HG03469 (cell line): ENCODE measurements around the gene SGCA.

Experiments
- ATAC-seq: cut with Tn5 transposase; IDR thresholded peaks from one replicate; pipeline ENCODE4 v1.9.1; 2021; ENCODE audit warnings: mild to moderate bottlenecking, moderate library complexity, moderate number of reproducible peaks; ENCODE audit not compliant: unreplicated experiment

SGCA gene

GRCh38 chr17:50133769-50134099, 32.1 kb upstream of the SGCA start:
- no peak for ATAC-seq

DNA sequence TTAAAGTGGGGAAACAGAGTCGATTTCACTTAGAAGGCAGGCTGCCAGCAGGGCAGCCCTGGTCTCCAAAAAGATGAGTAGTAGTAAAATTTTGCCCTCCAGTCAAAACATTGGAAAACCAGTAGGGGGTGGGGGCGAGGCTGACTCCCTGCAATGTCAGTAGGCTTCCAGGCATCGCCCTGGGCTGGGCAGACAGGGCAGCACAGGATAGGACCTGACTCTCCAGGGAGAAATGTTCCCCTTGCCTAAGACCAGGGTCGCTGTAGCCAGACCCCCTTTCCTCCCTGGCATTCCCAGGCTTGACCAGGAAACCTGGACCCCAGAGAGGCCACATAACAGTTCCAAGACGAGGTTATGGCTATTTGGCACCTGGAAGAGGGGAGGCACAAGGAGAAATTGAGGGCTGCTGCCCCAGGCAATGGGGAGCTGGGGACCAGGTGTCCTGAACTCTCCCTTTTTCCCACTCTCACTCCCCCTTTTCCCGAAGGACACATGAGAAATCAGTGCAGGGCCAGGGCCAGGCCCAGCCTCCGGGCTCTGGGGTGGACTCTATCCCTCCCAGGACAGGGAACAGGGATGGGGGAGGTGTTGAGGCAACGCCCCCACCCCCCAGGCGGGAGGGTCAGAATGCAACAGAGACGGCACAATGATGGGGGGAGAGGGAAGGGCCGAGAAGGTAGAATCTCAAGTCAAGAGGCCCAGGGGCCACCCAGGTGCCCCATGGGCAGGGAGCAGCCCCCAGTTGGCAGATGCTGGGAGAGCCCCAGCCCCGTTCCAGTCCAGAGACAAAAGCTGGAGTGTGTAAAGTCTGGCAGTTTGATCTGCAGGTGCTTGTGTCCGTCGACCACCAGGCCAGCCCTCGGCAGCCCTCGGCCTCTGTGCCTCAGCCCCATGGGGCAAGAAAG, 31.3 kb upstream of the SGCA start:
- no peak for ATAC-seq

DNA sequence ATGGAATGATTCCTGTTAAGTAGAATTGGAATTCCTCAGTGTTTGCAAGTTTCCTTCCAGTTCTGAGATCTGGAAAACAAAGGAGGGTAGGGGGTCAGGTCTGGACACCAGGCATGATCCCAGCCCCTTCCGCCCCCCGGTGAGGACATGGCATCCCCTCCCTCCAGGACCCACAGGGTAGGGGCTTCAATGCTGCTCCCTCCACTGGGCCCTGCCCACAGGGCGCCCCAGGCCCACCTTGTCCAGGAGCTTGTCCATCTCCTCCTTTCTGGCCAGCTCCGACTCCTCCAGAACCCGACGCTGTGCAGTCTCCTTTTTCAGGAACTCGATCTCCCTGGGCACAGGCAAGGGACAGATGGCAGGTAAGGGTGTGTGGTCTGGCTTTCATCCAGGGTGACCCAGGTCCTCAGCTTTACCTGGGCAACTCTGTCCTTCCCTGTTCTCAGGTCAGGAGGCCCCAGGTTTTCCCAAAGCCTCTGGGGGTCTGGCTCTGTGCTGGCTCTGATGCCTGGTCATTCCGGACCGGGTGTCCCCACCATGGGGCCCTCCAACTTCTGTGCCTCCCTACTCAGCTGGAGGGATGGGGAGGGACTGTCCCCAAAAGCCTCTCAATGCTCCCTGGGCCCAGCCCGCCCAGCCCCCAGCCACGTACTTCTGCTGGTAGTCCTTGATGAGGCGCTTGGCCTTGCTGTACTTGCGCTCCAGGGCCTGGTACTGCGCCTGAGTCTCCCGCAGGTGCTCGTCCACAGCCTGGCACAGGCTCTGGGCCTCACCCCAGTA, 30.3 kb upstream of the SGCA start:
- no peak for ATAC-seq

DNA sequence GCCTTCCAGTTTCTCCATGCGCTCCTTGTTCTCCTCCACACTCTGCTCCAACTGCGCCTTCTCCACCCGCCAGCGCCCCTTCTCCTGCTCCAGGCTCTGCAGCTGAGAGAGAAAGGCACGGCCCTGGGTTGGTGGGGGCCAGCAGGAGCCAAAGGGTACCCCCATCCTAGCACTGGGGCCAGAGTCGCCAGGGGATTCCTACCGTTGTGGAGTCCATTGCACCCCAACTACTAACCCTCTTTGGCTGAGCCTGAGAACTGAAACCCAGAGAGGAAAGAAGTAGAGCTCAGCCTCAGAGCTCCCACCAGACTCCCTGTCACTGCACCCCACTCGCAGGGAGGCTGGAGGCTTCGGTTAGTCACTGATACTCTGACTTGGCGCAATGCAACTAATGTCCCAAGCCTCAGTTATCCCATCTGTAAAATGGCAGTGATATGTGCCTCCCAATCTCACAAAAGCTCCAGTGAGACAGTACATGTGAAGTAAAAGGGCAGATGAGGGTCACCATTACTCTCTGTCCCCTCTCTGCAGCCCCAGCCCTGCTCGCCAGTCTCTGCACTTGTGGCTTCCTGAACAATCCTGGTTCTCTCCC, 29.6 kb upstream of the SGCA start:
- ATAC-seq: no peak

DNA sequence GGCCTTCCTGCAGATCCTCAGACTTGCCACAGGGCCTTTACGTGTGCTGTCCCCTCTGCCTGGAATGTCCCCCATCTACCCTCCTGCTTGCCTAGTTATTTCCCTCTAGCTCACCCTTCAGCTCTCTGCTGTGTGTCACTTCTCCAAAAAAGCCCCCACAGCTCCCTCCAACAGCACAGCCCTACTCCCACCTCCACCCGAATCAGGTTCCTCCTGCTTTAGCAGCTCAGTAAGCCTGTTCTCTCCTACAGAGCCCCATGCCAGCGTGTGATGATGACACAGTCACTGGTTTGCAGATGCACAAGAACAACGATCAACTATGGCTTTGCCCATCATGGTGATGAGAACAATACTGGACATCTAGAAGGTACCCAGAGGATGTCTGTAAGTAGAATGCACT, 28.8 kb upstream of the SGCA start:
- ATAC-seq: no peak

DNA sequence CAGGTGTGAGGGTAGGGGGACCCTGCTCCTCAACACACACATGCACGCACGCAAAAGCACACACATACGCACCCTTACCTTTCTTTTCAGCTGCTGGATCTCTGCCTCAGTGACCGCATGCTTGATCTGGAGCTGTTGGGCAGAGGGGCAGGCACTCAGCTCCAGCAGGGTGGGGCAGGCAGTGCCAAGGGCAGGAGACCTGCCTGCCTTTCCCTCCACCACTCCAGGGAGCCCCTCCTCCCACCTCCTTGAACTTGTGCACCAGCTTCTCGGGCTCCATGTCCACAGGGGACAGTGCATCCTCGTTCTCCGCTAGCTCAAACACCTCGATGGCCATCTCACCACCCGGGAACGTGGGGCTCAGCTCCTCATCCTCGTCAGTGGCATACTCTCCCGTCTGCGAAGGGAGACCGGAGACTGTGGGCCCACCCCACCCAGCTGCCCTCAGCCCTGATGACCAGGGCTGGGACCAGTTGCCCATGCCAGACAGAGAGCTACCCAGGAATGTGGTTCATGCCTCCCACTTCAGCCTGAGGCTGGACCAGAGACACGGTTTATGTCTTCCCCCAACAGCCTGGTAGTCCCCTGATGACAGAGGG, 26.5 kb upstream of the SGCA start:
- ATAC-seq: no peak

- no peak for ATAC-seq
These were observed 25.6 kb upstream of the SGCA start for GRCh38 chr17:50139950-50140885.

DNA sequence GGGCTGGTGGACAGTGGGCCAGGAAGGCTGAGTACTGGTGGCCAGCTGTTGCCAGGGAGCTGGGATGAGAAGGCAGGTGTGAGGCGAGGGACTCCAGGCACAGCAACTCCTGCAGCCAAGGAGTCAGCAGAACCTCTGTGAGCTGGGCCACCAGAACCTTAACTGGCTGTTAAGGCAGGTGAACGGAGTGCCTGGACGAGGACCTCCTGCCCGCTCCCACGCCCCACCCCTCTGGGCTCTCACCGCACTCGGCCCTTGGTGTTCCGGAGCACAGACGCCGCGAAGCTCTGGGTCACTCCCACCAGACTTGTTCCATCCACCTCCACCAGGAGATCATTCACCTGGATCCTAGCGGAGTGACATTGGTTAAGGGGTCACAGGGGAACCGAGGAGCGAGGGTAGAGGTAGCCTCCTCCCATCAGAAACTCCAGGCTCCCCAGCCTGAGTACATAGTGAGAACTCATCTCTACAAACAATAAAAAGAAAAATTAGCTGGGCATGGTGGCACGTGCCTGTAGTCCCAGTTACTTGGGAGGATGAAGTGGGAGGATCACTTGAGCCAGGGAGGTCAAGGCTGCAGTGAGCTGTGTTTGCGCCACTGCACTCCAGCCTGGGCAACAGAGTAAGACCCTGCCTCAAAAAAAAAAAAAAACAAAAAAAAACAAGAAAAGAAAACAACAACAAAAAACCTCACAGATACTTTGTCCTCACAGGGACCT, 24.6 kb upstream of the SGCA start:
- no peak for ATAC-seq

DNA sequence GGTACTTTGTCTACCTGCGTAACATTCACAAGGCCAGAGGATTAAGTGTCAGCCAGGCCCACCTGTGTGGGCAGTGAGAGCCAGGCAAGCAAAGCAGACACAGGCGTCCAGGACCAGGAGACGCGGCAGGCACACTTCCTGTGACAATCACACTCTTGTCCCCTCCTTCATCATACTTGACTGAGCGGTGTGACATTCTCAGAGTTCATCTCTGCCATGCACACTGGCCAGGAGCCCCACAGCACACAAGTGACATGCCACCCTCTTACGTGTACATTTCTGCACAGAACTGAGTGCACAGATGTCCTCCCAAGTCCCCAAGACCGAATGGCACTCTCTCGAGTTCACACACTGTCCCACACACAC, 24.1 kb upstream of the SGCA start:
- no peak for ATAC-seq

DNA sequence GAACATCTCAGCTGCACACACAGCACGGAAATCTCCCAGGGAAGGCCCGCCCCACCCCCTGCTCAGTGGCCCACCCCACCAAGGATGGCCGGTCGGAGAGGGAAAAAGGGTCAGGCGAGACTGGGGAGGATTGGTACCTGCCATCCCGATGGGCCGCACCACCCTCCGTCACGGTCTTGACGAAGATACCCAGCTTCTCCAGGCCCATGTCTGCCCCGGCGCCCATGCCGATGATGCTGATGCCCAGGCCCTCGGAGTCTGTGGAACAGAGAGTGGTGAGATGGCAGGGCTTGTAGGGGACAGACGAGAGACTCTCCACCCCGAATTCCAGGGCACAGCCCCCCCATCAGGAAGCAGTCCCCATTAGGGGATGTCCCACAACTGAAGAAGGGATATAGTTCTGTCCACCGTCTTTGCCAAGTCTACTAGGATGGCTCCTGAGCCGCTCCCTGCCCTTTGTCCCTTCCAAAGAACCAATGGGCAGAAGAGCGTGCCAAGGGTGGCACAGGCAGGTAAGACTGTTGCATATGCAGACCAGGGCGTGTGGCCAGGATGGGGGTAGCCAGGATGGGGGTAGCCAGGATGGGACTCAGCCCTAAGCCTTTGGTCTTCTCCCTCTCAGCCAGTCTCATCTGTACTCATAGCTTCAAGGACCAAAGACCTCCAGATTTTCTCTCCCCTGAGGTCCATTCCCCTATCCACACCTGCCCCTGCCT, 22.2 kb upstream of the SGCA start:
- no peak for ATAC-seq

GRCh38 chr17:50144355-50144754, 21.4 kb upstream of the SGCA start:
- no peak for ATAC-seq

GRCh38 chr17:50144845-50145531, 20.8 kb upstream of the SGCA start:
- no peak for ATAC-seq

DNA sequence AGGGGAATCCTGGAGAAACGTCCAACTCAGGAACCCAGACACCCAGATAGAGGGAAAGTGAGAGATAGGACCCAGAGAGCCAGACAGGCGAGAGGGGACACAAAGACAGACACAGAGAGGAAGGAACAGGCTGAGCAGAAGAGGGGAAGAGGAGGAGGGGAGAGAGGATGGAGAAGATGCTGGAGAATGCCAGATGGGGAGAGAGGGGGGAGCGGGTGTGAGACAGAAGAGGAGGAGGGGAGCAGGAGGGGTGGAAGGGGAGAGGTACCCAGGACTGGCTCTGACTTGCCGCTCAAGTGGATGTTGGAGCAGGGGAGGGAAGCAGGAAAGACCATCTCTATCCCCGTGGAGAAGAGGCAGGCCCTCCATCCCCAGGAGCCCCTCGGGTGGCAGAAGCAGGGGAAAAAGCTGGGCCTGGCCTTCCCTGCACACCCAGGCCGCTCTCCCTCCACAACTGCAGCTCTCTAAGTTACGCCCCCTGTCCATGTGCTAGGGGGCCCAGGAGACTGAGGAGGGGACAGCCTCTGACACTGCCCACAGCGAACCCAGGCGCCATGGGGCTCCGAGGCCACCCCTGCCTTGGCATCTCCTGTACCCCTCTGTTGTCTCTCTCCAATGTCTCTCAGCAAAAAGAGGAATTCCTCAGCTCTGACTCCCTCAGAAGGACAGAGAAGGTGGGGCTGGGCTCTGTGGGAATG, 20.1 kb upstream of the SGCA start:
- ATAC-seq: no peak

GRCh38 chr17:50146230-50146926, 19.4 kb upstream of the SGCA start:
- ATAC-seq: no peak

DNA sequence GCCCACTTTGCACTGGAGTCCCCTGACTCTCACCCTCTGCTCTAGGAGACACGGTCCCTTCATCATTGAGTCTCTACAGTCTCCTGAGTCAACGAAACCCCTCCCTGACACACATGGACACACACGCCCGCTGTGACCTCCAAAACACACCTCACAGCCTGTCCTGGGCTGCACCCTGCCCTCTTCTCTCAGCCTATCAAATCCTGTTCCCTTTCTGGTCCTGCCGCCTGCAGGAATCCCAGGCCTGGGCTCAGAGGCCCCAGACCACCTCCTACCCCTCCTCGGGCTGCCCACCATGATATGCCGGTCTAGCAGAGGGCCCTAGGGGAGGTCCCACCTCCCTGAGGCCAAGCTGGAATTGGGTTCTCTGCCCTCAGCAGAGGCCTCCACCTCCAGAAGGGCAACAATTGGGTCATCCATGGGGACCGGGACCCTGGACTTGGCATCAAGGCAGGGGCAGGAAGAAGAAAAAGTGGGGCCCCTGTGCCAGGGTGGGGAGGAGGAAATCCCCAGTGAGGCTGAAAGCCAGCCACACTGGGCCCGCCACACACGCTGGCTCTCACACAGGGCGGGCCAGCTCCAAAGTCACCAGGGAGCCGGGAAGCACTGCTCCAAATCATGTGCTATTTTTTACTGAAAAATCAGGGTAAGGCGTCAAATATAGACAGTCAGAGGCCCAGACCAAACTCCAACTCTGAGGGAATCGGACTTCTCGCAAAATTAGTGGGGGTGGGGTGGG, 18.7 kb upstream of the SGCA start:
- no peak for ATAC-seq

DNA sequence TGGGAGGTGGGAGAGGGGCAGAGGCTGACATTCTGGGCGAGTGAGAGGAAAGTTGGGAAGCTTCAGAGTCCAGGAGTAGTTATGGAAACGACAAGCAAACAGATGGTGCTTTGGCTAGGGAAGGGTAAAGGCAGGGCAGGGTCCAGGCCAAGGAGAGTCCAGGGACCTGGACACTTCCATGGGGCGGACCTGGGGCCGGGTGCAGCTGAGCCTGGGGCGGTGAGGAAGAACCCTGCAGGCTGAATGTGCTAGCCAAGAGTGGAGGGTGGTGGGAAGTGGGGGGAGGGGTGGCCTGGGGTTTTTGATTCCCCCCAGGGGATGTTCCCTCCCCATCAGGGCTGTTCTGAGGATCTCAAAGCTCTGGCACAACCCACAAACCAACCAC, 18.0 kb upstream of the SGCA start:
- ATAC-seq: no peak
